Keratinocyte (primary cell): Measurements from ENCODE around the gene PTPRR. TPM values are rescaled to one million over a fixed set of nuclear protein-coding genes. Genes with fewer than 3 reads are reported as not detected.
"Not testable (repeated sequence)": the region's sequence is repeated elsewhere in the genome, so short reads cannot be mapped to it uniquely, and the experiment has no call there.

Source experiments
- DNase-seq: peaks from one replicate; pipeline ENCODE4 v3.0.0-alpha.2; 2011; ENCODE audit warnings: low read depth, missing footprints, low spot score
- FAIRE-seq: peaks from 2 replicates; lab custom pipeline; 2011; peaks lifted over from hg19 to GRCh38; lab: Jason Lieb, UNC
- H2AFZ ChIP-seq: 2 replicates; pipeline ENCODE4 v1.6.0; 2012; ENCODE audit warnings: low read length, control low read depth, inconsistent platforms; ENCODE audit not compliant: control insufficient read depth
- H3K27ac ChIP-seq: 2 replicates; pipeline ENCODE4 v1.5.1; 2011; ENCODE audit warnings: low read length; ENCODE audit not compliant: control insufficient read depth, insufficient read depth
- H3K27me3 ChIP-seq: 3 replicates; pipeline ENCODE4 v1.6.0; 2011; ENCODE audit warnings: low read length; ENCODE audit not compliant: control insufficient read depth, insufficient read depth; ENCODE audit errors: extremely low read depth
- H3K36me3 ChIP-seq, 2 experiments: 2 replicates in 1 of 2; 3 replicates in 1 of 2; pipeline ENCODE4 v1.5.1; 2011; ENCODE audit warnings: low read length in 2 of 2, mild to moderate bottlenecking in 1 of 2; ENCODE audit not compliant: control insufficient read depth in 2 of 2, insufficient read depth in 2 of 2; ENCODE audit errors: extremely low read depth in 1 of 2
- H3K4me1 ChIP-seq: 3 replicates; pipeline ENCODE4 v1.5.1; 2011; ENCODE audit warnings: low read length; ENCODE audit not compliant: control insufficient read depth, insufficient read depth; ENCODE audit errors: extremely low read depth
- H3K4me2 ChIP-seq: 3 replicates; pipeline ENCODE4 v1.6.0; 2011; ENCODE audit warnings: low read depth, low read length; ENCODE audit not compliant: control insufficient read depth, insufficient read depth; ENCODE audit errors: extremely low read depth
- H3K4me3 ChIP-seq, 3 experiments: fragments of 200-600 bp in 1 of 3; sonication (generic) in 1 of 3; 2 replicates in 2 of 3; 3 replicates in 1 of 3; pipeline ENCODE4 v1.5.1; 2011 to 2016; ENCODE audit warnings: low read length in 3 of 3, mild to moderate bottlenecking in 3 of 3, control low read depth in 2 of 3, inconsistent platforms in 1 of 3, low read depth in 1 of 3, mixed read lengths in 1 of 3, mixed run types in 1 of 3, moderate library complexity in 1 of 3; ENCODE audit not compliant: control insufficient read depth in 2 of 3, insufficient read depth in 2 of 3; ENCODE audit errors: extremely low read depth in 1 of 3
- H3K79me2 ChIP-seq: 2 replicates; pipeline ENCODE4 v1.6.0; 2012; ENCODE audit warnings: low read length; ENCODE audit not compliant: control insufficient read depth, insufficient read depth
- H3K9ac ChIP-seq: 3 replicates; pipeline ENCODE4 v1.6.0; 2011; ENCODE audit warnings: low read length; ENCODE audit not compliant: control insufficient read depth, insufficient read depth; ENCODE audit errors: extremely low read depth
- H3K9me1 ChIP-seq: 3 replicates; pipeline ENCODE4 v1.6.0; 2011; ENCODE audit warnings: low read length; ENCODE audit not compliant: control insufficient read depth, insufficient read depth; ENCODE audit errors: extremely low read depth
- H3K9me3 ChIP-seq: 2 replicates; pipeline ENCODE4 v1.5.1; 2012; ENCODE audit warnings: low read depth, low read length; ENCODE audit not compliant: control insufficient read depth
- H4K20me1 ChIP-seq: 3 replicates; pipeline ENCODE4 v1.6.0; 2011; ENCODE audit warnings: low read length; ENCODE audit not compliant: control insufficient read depth, insufficient read depth; ENCODE audit errors: extremely low read depth
- EZH2 ChIP-seq: IDR thresholded peaks from one replicate; pipeline ENCODE4 v1.6.1; 2012; ENCODE audit warnings: inconsistent platforms, mild to moderate bottlenecking, low read length, moderate library complexity
- dilution Hi-C: fragments of 300-500 bp; cut with MboI; formaldehyde crosslinking; loops from one replicate; pipeline ENCODE4 v1.7.0; 2020; ENCODE audit warnings: low sequenced_read_pairs; ENCODE audit not compliant: extremely low pct_ligation_motif_present
- polyA plus RNA-seq, 5 experiments: library from polyadenylated mRNA; depleted of rRNA in 3 of 5; stranded (reverse) in 3 of 5; stranded (forward) in 1 of 5; unstranded in 1 of 5; fragments of >200 nt; gene quantifications; 1 replicate in 1 of 5; 2 replicates in 3 of 5; 3 replicates in 1 of 5; pipeline versions ENCODE4 v1.2.1 to v1.2.3, GENCODE V29; 2011 to 2012; ENCODE audit warnings: missing spikeins in 2 of 5, low read depth in 1 of 5, low replicate concordance in 1 of 5
- TF ChIP-seq, protein P1 (sequence below), 3 experiments: IDR thresholded peaks in 1 of 3; conservative IDR thresholded peaks in 1 of 3; optimal IDR thresholded peaks in 1 of 3; 2 replicates in 2 of 3; 3 replicates in 1 of 3; pipeline versions ENCODE3 to v1.5.1; 2011; ENCODE audit warnings: low read length in 3 of 3, mild to moderate bottlenecking in 3 of 3, moderate library complexity in 2 of 3, control low read depth in 1 of 3, inconsistent platforms in 1 of 3; ENCODE audit not compliant: insufficient read depth in 2 of 3; ENCODE audit errors: extremely low read depth in 1 of 3

The PTPRR gene
- polyA plus RNA-seq, 1 donor (not counting 4 experiments of a cell fraction or from before 2014, with no cell fraction given), result 3.1 TPM

DNA sequence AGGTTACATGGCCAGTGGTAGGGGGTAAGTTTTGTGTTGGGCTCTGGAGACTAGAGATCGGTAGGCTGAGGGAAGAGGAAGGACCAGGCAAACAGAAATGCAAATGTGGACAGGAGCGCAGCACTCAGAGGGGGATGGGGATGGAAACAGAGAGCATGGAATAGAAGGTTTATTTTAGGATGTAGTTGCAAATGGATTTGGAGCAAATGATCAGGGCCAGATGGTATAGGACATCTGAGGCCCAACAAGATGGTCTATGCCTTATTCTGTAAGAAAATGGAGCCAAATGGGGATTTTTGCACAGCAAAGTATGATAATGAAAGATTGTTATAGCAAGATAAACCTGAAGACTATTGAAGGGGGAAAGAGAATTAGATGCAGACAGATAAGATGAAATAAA, 180.8 kb downstream of the PTPRR start:
- Histone ChIP-seq H3K4me1 (peaks cover 12% of the 10 kb centered on the region), H3K9me3 (no peaks in the 10 kb centered on the region), H4K20me1 (no peaks in the 10 kb centered on the region), H3K27me3 (no peaks in the 10 kb centered on the region), H3K79me2 (no peaks in the 10 kb centered on the region), H3K4me2 (no peak overlapping the region), H3K27ac (no peak overlapping the region), H2AFZ (no peak overlapping the region), H3K9ac (no peak overlapping the region), H3K36me3 (no peaks in the 10 kb centered on the region), H3K4me3 (no peak overlapping the region), H3K9me1 (no peaks in the 10 kb centered on the region)
- DNase-seq (no peak), FAIRE-seq (no peak)
- dilution Hi-C loops, result loop anchor here (25.0 kb wide), 1 partner anchor 273 kb away; no protein-coding TSS in a partner anchor
- TF ChIP-seq, protein P1, sequence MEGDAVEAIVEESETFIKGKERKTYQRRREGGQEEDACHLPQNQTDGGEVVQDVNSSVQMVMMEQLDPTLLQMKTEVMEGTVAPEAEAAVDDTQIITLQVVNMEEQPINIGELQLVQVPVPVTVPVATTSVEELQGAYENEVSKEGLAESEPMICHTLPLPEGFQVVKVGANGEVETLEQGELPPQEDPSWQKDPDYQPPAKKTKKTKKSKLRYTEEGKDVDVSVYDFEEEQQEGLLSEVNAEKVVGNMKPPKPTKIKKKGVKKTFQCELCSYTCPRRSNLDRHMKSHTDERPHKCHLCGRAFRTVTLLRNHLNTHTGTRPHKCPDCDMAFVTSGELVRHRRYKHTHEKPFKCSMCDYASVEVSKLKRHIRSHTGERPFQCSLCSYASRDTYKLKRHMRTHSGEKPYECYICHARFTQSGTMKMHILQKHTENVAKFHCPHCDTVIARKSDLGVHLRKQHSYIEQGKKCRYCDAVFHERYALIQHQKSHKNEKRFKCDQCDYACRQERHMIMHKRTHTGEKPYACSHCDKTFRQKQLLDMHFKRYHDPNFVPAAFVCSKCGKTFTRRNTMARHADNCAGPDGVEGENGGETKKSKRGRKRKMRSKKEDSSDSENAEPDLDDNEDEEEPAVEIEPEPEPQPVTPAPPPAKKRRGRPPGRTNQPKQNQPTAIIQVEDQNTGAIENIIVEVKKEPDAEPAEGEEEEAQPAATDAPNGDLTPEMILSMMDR (optimal IDR thresholded peaks at IDR 0.05 in 1 of 3, IDR thresholded peaks at IDR 0.05 in 1 of 3, conservative IDR thresholded peaks at IDR 0.05 in 1 of 3; ENCODE audit: extremely low read depth in 1 of 3, insufficient read depth in 2 of 3, low read length in 3 of 3), result no peak
- no peak for TF ChIP-seq EZH2

- dilution Hi-C loops, result loop anchor here (25.0 kb wide), 1 partner anchor 276 kb away; no protein-coding TSS in a partner anchor
- Histone ChIP-seq H3K9me1 (no peaks in the 10 kb centered on the region), H3K27ac (no peak overlapping the region), H4K20me1 (no peaks in the 10 kb centered on the region), H2AFZ (no peak overlapping the region), H3K4me3 (no peak overlapping the region), H3K27me3 (no peaks in the 10 kb centered on the region), H3K36me3 (no peaks in the 10 kb centered on the region), H3K9me3 (no peaks in the 10 kb centered on the region), H3K9ac (no peak overlapping the region), H3K79me2 (no peaks in the 10 kb centered on the region), H3K4me2 (no peak overlapping the region), H3K4me1 (no peaks in the 10 kb centered on the region)
- no peak for DNase-seq
- TF ChIP-seq EZH2, result no peak
- TF ChIP-seq, protein P1 (optimal IDR thresholded peaks at IDR 0.05 in 1 of 3, IDR thresholded peaks at IDR 0.05 in 1 of 3, conservative IDR thresholded peaks at IDR 0.05 in 1 of 3; ENCODE audit: extremely low read depth in 1 of 3, insufficient read depth in 2 of 3, low read length in 3 of 3), result no peak
- FAIRE-seq, result no peak
Observed at GRCh38 chr12:70736351-70737133, 184.0 kb downstream of the PTPRR start.

GRCh38 chr12:70735197-70735596, 185.3 kb downstream of the PTPRR start:
- dilution Hi-C loops, result loop anchor here (25.0 kb wide), 1 partner anchor 277 kb away; no protein-coding TSS in a partner anchor
- H2AFZ ChIP-seq, result not testable (repeated sequence)

More at GRCh38 chr12:70735197-70735596, 185.3 kb downstream of the PTPRR start:
- not testable (repeated sequence) for H3K27ac ChIP-seq, FAIRE-seq, H3K4me3 ChIP-seq, H3K9me1 ChIP-seq, H3K27me3 ChIP-seq, DNase-seq, H3K4me1 ChIP-seq, H3K79me2 ChIP-seq, H3K9ac ChIP-seq, H3K9me3 ChIP-seq, H3K36me3 ChIP-seq, H4K20me1 ChIP-seq, H3K4me2 ChIP-seq
